Spleen (tissue), 11 donors: ENCODE measurements around the gene WNT9B. TPM values are rescaled to one million over a fixed set of nuclear protein-coding genes. Genes with fewer than 3 reads are reported as not detected.

ENCODE experiments used
- DNase-seq: peaks from one replicate; pipeline ENCODE4 v3.0.0-alpha.2; 2020
- H3K27ac ChIP-seq, 8 donors: fragments of 200-600 bp; sonication (generic) in 7 of 8; 1 replicate in 4 of 8; 2 replicates in 4 of 8; pipeline versions ENCODE4 v1.5.0 to v1.8.0; 2016 to 2021; ENCODE audit warnings: inconsistent platforms in 4 of 8, mild to moderate bottlenecking in 4 of 8, moderate library complexity in 1 of 8
- H3K27me3 ChIP-seq, 7 donors: fragments of 200-600 bp; sonication (generic) in 6 of 7; replicated peaks in 1 of 7; 1 replicate in 4 of 7; 2 replicates in 3 of 7; pipeline versions ENCODE4 v1.5.0 to v1.8.0; 2016 to 2021; ENCODE audit warnings: inconsistent platforms in 3 of 7, mild to moderate bottlenecking in 1 of 7
- H3K36me3 ChIP-seq, 6 donors: fragments of 200-600 bp; sonication (generic) in 5 of 6; 1 replicate in 4 of 6; 2 replicates in 2 of 6; pipeline versions ENCODE4 v1.5.0 to v1.8.0; 2016 to 2021; ENCODE audit warnings: inconsistent platforms in 2 of 6
- H3K4me1 ChIP-seq, 6 donors: fragments of 200-600 bp; sonication (generic) in 5 of 6; 1 replicate in 3 of 6; 2 replicates in 3 of 6; pipeline versions ENCODE4 v1.5.0 to v1.8.0; 2016 to 2021; ENCODE audit warnings: inconsistent platforms in 3 of 6
- H3K4me3 ChIP-seq, 8 donors: fragments of 200-600 bp; sonication (generic) in 7 of 8; 1 replicate in 4 of 8; 2 replicates in 4 of 8; pipeline versions ENCODE4 v1.5.0 to v1.8.0; 2016 to 2021; ENCODE audit warnings: inconsistent platforms in 4 of 8, mild to moderate bottlenecking in 4 of 8, moderate library complexity in 2 of 8
- H3K9me3 ChIP-seq, 8 donors: fragments of 200-600 bp; sonication (generic) in 7 of 8; 1 replicate in 4 of 8; 2 replicates in 4 of 8; pipeline versions ENCODE4 v1.5.0 to v1.8.0; 2016 to 2021; ENCODE audit warnings: inconsistent platforms in 4 of 8
- CTCF ChIP-seq, 11 experiments: fragments of 200-600 bp in 7 of 11; fragments of 450-650 bp in 4 of 11; sonication (generic) in 4 of 11; IDR thresholded peaks in 8 of 11; conservative IDR thresholded peaks in 3 of 11; 1 replicate in 7 of 11; 2 replicates in 4 of 11; pipeline versions ENCODE4 v1.4.0 to v1.8.0; 2016 to 2021; ENCODE audit warnings: antibody characterized with exemption in 11 of 11, inconsistent platforms in 4 of 11, mild to moderate bottlenecking in 1 of 11
- POLR2A ChIP-seq, 3 donors: fragments of 450-650 bp; IDR thresholded peaks; one replicate each; pipeline ENCODE4 v1.5.1; 2017; ENCODE audit warnings: antibody characterized with exemption in 3 of 3, mild to moderate bottlenecking in 1 of 3
- POLR2AphosphoS5 ChIP-seq, 3 donors: sonication (generic); formaldehyde crosslinking; IDR thresholded peaks; one replicate each; pipeline ENCODE4 v1.5.1; 2017; ENCODE audit warnings: antibody characterized with exemption in 3 of 3
- WGBS, 5 donors: extraction: QIAGEN DNeasy Blood & Tissue Kit in 3 of 5; methylation state at CpG; one replicate each; pipeline versions ENCODE4 v1.1.5 to v1.1.7; 2013 to 2018; 5-methylcytosine and 5-hydroxymethylcytosine counted together
- intact Hi-C: fragments of 100-400 bp; cut with DNase I; formaldehyde crosslinking; loops from one replicate; pipeline ENCODE4 v1.15.0; 2023; ENCODE audit warnings: low total_unique reads
- polyA plus RNA-seq, 3 donors: library from polyadenylated mRNA; stranded (reverse); fragments of 200-250 nt; gene quantifications; one replicate each; pipeline ENCODE4 v1.2.1, GENCODE V29; 2013
- total RNA-seq, 7 donors: library from RNA; depleted of rRNA in 3 of 7; stranded (reverse); fragments of >200 nt in 3 of 7; fragmentation: NEBNext Ultra II Directional in 4 of 7; extraction: Animal tissue kit (Norgen Biotek cat#: 25700) in 4 of 7; gene quantifications; one replicate each; pipeline versions ENCODE4 v1.1.0 to v1.2.1, GENCODE V29; 2016 to 2021
- donor health status: healthy with polysubstance abuse.
- donor health status: DM: no; HTN: no; CAD: no; lungs with moderate emphysema.
- donor health status: DM: no; HTN: no; CAD: no.
- donor health status: Bipolar disorder and iron deficiency.
- donor health status: healthy.
- donor health status: DM: no; HTN: no; CAD: no.
- donor health status: DM: yes; HTN: yes; CAD: no.

Gene WNT9B
- total and polyA plus RNA-seq, 10 donors = 0.03 to 13.4 (median 0.69) TPM

- 76 to 87% (median 86%) methylated on average over 8 of the region's 8 CpGs for WGBS, 5 donors
- TF ChIP-seq POLR2A (IDR thresholded peaks at IDR 0.05) (no peak), POLR2AphosphoS5 (IDR thresholded peaks at IDR 0.05) (no peak)
- Histone ChIP-seq H3K4me3 (no peak overlapping the region), H3K27ac (no peak overlapping the region), H3K27me3 (peaks cover 5 to 63% (median 42%) of the 10 kb centered on the region in 7 donors), H3K36me3 (no peaks in the 10 kb centered on the region), H3K4me1 (peaks cover 13 to 37% (median 20%) of the 10 kb centered on the region in 6 donors), H3K9me3 (no peaks in the 10 kb centered on the region)
- DNase-seq = no peak
- intact Hi-C loops = no loop called here
Observed at GRCh38 chr17:46823657-46824056, 27.7 kb upstream of the WNT9B start.

GRCh38 chr17:46826116-46826515 lies 25.3 kb upstream of the WNT9B start:
- intact Hi-C loops = no loop called here
- H3K27me3 ChIP-seq = peaks cover 2 to 49% (median 17%) of the 10 kb centered on the region in 7 donors
- H3K27ac ChIP-seq = no peak overlapping the region
- H3K4me3 ChIP-seq = no peak overlapping the region
- no peaks in the 10 kb centered on the region for H3K36me3 ChIP-seq
- H3K9me3 ChIP-seq = no peaks in the 10 kb centered on the region
- no peak for DNase-seq
- TF ChIP-seq POLR2AphosphoS5 (IDR thresholded peaks at IDR 0.05) (no peak), CTCF (IDR thresholded peaks at IDR 0.05 in 8 of 11, conservative IDR thresholded peaks at IDR 0.05 in 3 of 11) (no peak), POLR2A (IDR thresholded peaks at IDR 0.05) (no peak)
- 50 to 90% (median 73%) methylated on average over 1 of the region's 1 CpG for WGBS, 5 donors
- H3K4me1 ChIP-seq = peaks cover 0 to 17% (median 5%) of the 10 kb centered on the region in 6 donors

DNA sequence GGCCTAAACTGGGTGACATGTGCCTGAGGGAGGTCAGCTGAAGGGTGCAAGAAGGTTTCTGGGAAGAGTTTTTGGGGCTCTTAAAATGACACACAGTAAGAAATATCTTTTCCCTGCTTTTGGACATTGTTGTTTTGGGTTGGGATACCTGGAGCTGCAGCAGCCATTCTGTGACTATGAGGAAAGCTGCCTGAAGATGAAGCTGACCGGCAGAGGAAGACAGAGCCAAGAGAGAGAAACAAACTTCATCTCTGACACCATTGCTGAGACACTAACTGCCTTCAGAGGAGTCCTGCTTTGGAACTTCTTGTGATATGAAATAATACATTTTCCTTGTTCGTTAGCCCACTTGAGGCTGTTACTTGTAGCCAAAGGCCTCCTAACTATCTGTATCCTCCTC lies 24.1 kb upstream of the WNT9B start:
- H3K4me3 ChIP-seq = no peak overlapping the region
- H3K9me3 ChIP-seq = no peaks in the 10 kb centered on the region
- no peak for DNase-seq
- H3K27me3 ChIP-seq = peaks cover 2 to 42% (median 6%) of the 10 kb centered on the region in 7 donors
- H3K4me1 ChIP-seq = peaks cover 0 to 5% (median 0%) of the 10 kb centered on the region in 6 donors
- intact Hi-C loops = no loop called here
- 83 to 92% (median 90%) methylated on average over 2 of the region's 2 CpGs for WGBS, 5 donors
- TF ChIP-seq POLR2A (IDR thresholded peaks at IDR 0.05) (no peak), CTCF (IDR thresholded peaks at IDR 0.05 in 8 of 11, conservative IDR thresholded peaks at IDR 0.05 in 3 of 11) (no peak), POLR2AphosphoS5 (IDR thresholded peaks at IDR 0.05) (no peak)
- H3K27ac ChIP-seq = no peak overlapping the region
- no peaks in the 10 kb centered on the region for H3K36me3 ChIP-seq

GRCh38 chr17:46831573-46832330 lies 19.6 kb upstream of the WNT9B start:
- WGBS, 5 donors = 58 to 82% (median 69%) methylated on average over 13 to 14 of the region's 14 CpGs
- peaks cover 0 to 15% (median 0%) of the 10 kb centered on the region in 7 donors for H3K27me3 ChIP-seq

More at GRCh38 chr17:46831573-46832330, 19.6 kb upstream of the WNT9B start:
- DNase-seq = no peak
- H3K27ac ChIP-seq = no peak overlapping the region
- peaks cover 0 to 6% (median 0%) of the 10 kb centered on the region in 6 donors for H3K4me1 ChIP-seq
- TF ChIP-seq CTCF (IDR thresholded peaks at IDR 0.05 in 8 of 11, conservative IDR thresholded peaks at IDR 0.05 in 3 of 11) (no peak), POLR2AphosphoS5 (IDR thresholded peaks at IDR 0.05) (no peak), POLR2A (IDR thresholded peaks at IDR 0.05) (no peak)
- intact Hi-C loops = no loop called here
- no peak overlapping the region for H3K4me3 ChIP-seq
- H3K9me3 ChIP-seq = no peaks in the 10 kb centered on the region
- H3K36me3 ChIP-seq = no peaks in the 10 kb centered on the region
